Sciatic nerve (tissue), 2 donors: ENCODE measurements around the gene SH3RF1. TPM values are rescaled to one million over a fixed set of nuclear protein-coding genes. Genes with fewer than 3 reads are reported as not detected.

Experiments
- ATAC-seq: fragments of 200-7000 bp; cut with Tn5 transposase; one replicate; pipeline ENCODE4 v1.9.1; 2020; ENCODE audit warnings: mild to moderate bottlenecking, moderate library complexity
- DNase-seq: peaks from one replicate; pipeline ENCODE4 v3.0.0-alpha.2; 2020; ENCODE audit warnings: low spot score
- intact Hi-C: fragments of 100-400 bp; cut with DNase I; formaldehyde crosslinking; loops from one replicate; pipeline ENCODE4 v1.14.2; 2022
- total RNA-seq: library from RNA; stranded (reverse); fragmentation: NEBNext Ultra II Directional; extraction: Animal tissue kit (Norgen Biotek cat#: 25700); gene quantifications from one replicate; pipeline ENCODE4 v1.2.1, GENCODE V29; 2021
- donor health status: DM: no; HTN: no; CAD: no.
- donor health status: DM: no; HTN: no; CAD: no.

The SH3RF1 gene
- total RNA-seq, 1 donor from 2014 or later, result 15.6 TPM

- ATAC-seq (no peak), DNase-seq (no peak)
- intact Hi-C loops, result no loop called here
These were observed 206.5 kb downstream of the SH3RF1 start for GRCh38 chr4:169064296-169064695.

- DNase-seq (no peak), ATAC-seq (no peak)
- intact Hi-C loops, result no loop called here
These were observed 207.3 kb downstream of the SH3RF1 start for GRCh38 chr4:169063441-169063840.

- ATAC-seq (peak; percentile 49), DNase-seq (no peak)
- intact Hi-C loops, result no loop called here
These were observed 207.9 kb downstream of the SH3RF1 start for GRCh38 chr4:169062897-169063244.

GRCh38 chr4:169061386-169061785, 209.4 kb downstream of the SH3RF1 start:
- ATAC-seq, result no peak
- intact Hi-C loops, result no loop called here
- DNase-seq, result no peak

GRCh38 chr4:169060391-169061091, 210.2 kb downstream of the SH3RF1 start:
- DNase-seq (no peak), ATAC-seq (peak; percentile 16)
- intact Hi-C loops, result no loop called here

- ATAC-seq, result peak; percentile 64
- no peak for DNase-seq
- intact Hi-C loops, result no loop called here
These were observed 211.2 kb downstream of the SH3RF1 start for GRCh38 chr4:169059306-169060211.

- ATAC-seq (no peak), DNase-seq (no peak)
- intact Hi-C loops, result no loop called here
These were observed 212.4 kb downstream of the SH3RF1 start for GRCh38 chr4:169058312-169058711.

GRCh38 chr4:169054879-169055278, 215.9 kb downstream of the SH3RF1 start:
- no peak for DNase-seq
- intact Hi-C loops, result no loop called here
- ATAC-seq, result no peak

GRCh38 chr4:169052594-169052945, 218.2 kb downstream of the SH3RF1 start:
- DNase-seq (no peak), ATAC-seq (peak; percentile 29)
- intact Hi-C loops, result no loop called here

- intact Hi-C loops, result no loop called here
- peak; percentile 19 for ATAC-seq
- DNase-seq, result no peak
These were observed 218.8 kb downstream of the SH3RF1 start for GRCh38 chr4:169051761-169052593.

- intact Hi-C loops, result no loop called here
- no peak for ATAC-seq
These were observed 219.6 kb downstream of the SH3RF1 start for GRCh38 chr4:169050881-169051760.

GRCh38 chr4:169050284-169050683, 220.5 kb downstream of the SH3RF1 start:
- DNase-seq (no peak), ATAC-seq (no peak)

More at GRCh38 chr4:169050881-169051760, 219.6 kb downstream of the SH3RF1 start:
- DNase-seq, result no peak

GRCh38 chr4:169048868-169049414, 221.8 kb downstream of the SH3RF1 start:
- intact Hi-C loops, result no loop called here
- no peak for ATAC-seq
- DNase-seq, result no peak

More at GRCh38 chr4:169050284-169050683, 220.5 kb downstream of the SH3RF1 start:
- intact Hi-C loops, result no loop called here

GRCh38 chr4:169047956-169048355, 222.8 kb downstream of the SH3RF1 start:
- DNase-seq, result no peak
- peak; percentile 71 for ATAC-seq
- intact Hi-C loops, result no loop called here

GRCh38 chr4:169045862-169046584, 224.7 kb downstream of the SH3RF1 start:
- intact Hi-C loops, result no loop called here
- DNase-seq (no peak), ATAC-seq (no peak)

- intact Hi-C loops, result no loop called here
- DNase-seq (no peak), ATAC-seq (no peak)
These were observed 225.9 kb downstream of the SH3RF1 start for GRCh38 chr4:169044714-169045447.
